ENCODE data around the gene PIEZO2.
A peak's percentile ranks its signal among the peaks of the same experiment; 100 is the strongest.
"Not testable (repeated sequence)": the region's sequence is repeated elsewhere in the genome, so short reads cannot be mapped to it uniquely, and the experiment has no call there.

PIEZO2 gene

GRCh38 chr18:10953672-10954071 is 195.7 kb downstream of the PIEZO2 start:
- DNase-seq, result no peak

- DNase-seq, result no peak
Measured at GRCh38 chr18:10951631-10952544, 197.5 kb downstream of the PIEZO2 start.

- DNase-seq, result no peak
Measured at GRCh38 chr18:10950876-10951630, 198.3 kb downstream of the PIEZO2 start.

GRCh38 chr18:10950080-10950875 is 199.1 kb downstream of the PIEZO2 start:
- no peak for DNase-seq

GRCh38 chr18:10949655-10950054 is 199.7 kb downstream of the PIEZO2 start:
- DNase-seq, result no peak

- no peak for DNase-seq
Measured at GRCh38 chr18:10948421-10948820, 200.9 kb downstream of the PIEZO2 start.

- DNase-seq, result no peak
Measured at GRCh38 chr18:10946058-10946457, 203.3 kb downstream of the PIEZO2 start.

- DNase-seq, result no peak
Measured at GRCh38 chr18:10942998-10943397, 206.4 kb downstream of the PIEZO2 start.

GRCh38 chr18:10939822-10940221 is 209.5 kb downstream of the PIEZO2 start:
- DNase-seq, result no peak

GRCh38 chr18:10937743-10938640 is 211.4 kb downstream of the PIEZO2 start:
- DNase-seq, result no peak

GRCh38 chr18:10936176-10937053 is 213.0 kb downstream of the PIEZO2 start:
- no peak for DNase-seq

GRCh38 chr18:10935588-10935987 is 213.8 kb downstream of the PIEZO2 start:
- DNase-seq, result no peak

- not testable (repeated sequence) for DNase-seq
Measured at GRCh38 chr18:10933648-10934047, 215.7 kb downstream of the PIEZO2 start.

GRCh38 chr18:10930076-10930475 is 219.3 kb downstream of the PIEZO2 start:
- no peak for DNase-seq

- peak; percentile 7 for DNase-seq
Measured at GRCh38 chr18:10928772-10929373, 220.5 kb downstream of the PIEZO2 start.

- DNase-seq, result no peak
Measured at GRCh38 chr18:10928011-10928771, 221.2 kb downstream of the PIEZO2 start.

GRCh38 chr18:10927286-10927992 is 221.9 kb downstream of the PIEZO2 start:
- no peak for DNase-seq

- DNase-seq, result no peak
Measured at GRCh38 chr18:10926621-10927161, 222.7 kb downstream of the PIEZO2 start.

GRCh38 chr18:10924290-10924689 is 225.1 kb downstream of the PIEZO2 start:
- no peak for DNase-seq

All from NCI-H510A (cell line).